ENCODE measurements around the gene CD52. TPM values are rescaled to one million over a fixed set of nuclear protein-coding genes. Genes with fewer than 3 reads are reported as not detected.

The CD52 gene
- total RNA-seq, 4 donors from 2014 or later, result 2.3 to 11.4 (median 9.9) TPM

DNA sequence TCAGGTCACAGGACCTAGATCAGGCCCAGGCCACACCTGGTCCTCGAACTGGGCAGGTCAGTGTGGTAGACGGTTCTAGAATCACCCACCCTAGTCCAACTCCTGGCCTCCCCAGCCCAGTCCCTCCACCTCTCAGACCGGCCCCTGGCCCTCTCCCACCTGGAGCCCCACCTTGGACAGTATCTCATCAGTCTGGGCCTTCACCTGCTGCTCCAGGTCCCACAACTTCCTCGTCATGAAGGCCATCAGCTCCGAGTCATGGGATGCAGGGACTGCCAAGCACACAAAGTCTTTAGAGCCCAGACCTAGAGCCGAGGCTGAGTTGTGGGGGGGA lies 20.0 kb upstream of the CD52 start:
- H3K27ac ChIP-seq, result no peak overlapping the region

DNA sequence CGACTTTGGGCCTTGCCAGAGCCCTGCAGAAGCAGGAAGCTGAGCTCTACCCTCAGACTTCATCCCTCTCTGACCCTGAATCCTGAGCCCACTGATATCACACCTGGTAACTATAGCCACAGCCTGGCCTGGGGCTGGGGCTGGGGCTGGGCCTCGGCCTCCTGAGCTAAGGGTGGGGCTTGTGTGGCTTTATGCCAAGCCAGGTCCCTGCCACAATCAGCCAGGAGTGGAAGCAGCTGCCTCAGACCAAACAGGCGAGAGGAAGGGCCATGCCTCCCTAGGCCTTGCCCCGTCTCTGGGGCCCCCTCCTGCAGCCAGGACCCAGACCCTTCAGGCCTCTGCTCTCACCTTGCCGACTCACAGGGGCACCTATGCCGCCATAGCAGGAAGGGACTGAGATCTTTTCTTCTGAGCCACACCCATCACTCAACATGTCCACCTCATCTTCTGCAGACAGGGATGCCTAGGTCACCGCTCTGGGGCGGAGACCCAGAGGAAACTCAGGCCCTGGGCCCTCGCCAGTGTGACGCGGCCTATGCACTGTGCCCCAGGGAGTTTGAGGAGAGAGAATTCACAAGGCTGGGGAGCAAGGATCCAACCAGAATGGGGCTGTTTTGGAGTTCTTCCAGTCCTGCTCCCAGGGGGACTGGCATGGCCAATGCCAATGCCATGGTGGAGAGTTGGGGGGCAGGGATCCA lies 17.0 kb upstream of the CD52 start:
- 79% methylated on average over 10 of the region's 11 CpGs for WGBS
- TF ChIP-seq POLR2A (IDR thresholded peaks at IDR 0.05) (no peak), POLR2AphosphoS5 (IDR thresholded peaks at IDR 0.05) (no peak), EP300 (IDR thresholded peaks at IDR 0.05) (no peak)
- TF ChIP-seq, protein P1, sequence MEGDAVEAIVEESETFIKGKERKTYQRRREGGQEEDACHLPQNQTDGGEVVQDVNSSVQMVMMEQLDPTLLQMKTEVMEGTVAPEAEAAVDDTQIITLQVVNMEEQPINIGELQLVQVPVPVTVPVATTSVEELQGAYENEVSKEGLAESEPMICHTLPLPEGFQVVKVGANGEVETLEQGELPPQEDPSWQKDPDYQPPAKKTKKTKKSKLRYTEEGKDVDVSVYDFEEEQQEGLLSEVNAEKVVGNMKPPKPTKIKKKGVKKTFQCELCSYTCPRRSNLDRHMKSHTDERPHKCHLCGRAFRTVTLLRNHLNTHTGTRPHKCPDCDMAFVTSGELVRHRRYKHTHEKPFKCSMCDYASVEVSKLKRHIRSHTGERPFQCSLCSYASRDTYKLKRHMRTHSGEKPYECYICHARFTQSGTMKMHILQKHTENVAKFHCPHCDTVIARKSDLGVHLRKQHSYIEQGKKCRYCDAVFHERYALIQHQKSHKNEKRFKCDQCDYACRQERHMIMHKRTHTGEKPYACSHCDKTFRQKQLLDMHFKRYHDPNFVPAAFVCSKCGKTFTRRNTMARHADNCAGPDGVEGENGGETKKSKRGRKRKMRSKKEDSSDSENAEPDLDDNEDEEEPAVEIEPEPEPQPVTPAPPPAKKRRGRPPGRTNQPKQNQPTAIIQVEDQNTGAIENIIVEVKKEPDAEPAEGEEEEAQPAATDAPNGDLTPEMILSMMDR (IDR thresholded peaks at IDR 0.05), result no peak
- Histone ChIP-seq H3K36me3 (peaks cover 4% of the 10 kb centered on the region), H3K27me3 (no peaks in the 10 kb centered on the region), H3K27ac (no peak overlapping the region), H3K9me3 (no peaks in the 10 kb centered on the region), H3K4me3 (no peak overlapping the region), H3K4me1 (peaks cover 8% of the 10 kb centered on the region)
- DNase-seq (ENCODE audit: low spot score in 2 of 2), result no peak

More for the DNA sequence above, 20.0 kb upstream of the CD52 start:
- TF ChIP-seq, protein P1 (IDR thresholded peaks at IDR 0.05), result no peak
- no peak for TF ChIP-seq POLR2AphosphoS5 (IDR thresholded peaks at IDR 0.05)
- no peak for TF ChIP-seq POLR2A (IDR thresholded peaks at IDR 0.05)
- TF ChIP-seq EP300 (IDR thresholded peaks at IDR 0.05), result no peak
- WGBS, result 86% methylated on average over 6 of the region's 6 CpGs
- peaks cover 3% of the 10 kb centered on the region for H3K4me1 ChIP-seq
- H3K27me3 ChIP-seq, result no peaks in the 10 kb centered on the region
- H3K4me3 ChIP-seq, result no peak overlapping the region
- no peaks in the 10 kb centered on the region for H3K9me3 ChIP-seq
- DNase-seq (ENCODE audit: low spot score in 2 of 2), result no peak
- peaks cover 4% of the 10 kb centered on the region for H3K36me3 ChIP-seq

DNA sequence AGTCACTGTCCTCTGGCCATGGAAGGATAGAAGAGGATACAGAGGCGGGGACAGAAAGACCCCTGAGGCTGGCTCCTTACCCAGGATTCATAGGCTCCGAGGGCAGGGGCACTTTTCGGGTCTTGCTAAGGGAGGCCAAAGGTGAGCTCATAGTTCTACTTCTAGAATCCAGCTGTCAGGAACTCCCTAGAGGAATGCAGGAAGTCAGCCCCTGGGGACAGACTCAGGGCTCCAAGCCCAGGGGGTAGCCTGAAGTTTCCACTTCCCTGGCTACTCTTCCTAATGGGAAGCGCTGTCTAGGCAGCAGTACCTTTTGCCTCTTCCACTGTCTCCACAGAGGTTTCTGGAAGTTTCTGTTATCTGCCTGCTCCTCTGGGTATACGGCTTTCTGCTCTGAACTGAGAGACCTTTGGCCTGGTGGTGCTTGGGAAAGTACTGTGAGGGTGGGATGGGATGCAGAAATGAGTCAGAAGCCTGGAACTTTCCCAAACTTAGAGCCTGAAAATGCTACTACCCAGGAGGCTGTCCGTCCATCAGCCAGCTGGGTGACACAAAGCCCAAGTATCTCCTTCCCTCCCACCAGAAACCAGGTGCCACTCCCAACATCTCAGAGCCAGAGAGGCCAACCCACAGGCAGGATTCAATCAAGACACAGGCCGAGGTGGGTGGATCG lies 14.9 kb upstream of the CD52 start:
- WGBS, result 65% methylated on average over 8 of the region's 8 CpGs
- H3K27me3 ChIP-seq, result no peaks in the 10 kb centered on the region
- H3K4me1 ChIP-seq, result peaks cover 22% of the 10 kb centered on the region
- no peaks in the 10 kb centered on the region for H3K36me3 ChIP-seq
- no peaks in the 10 kb centered on the region for H3K9me3 ChIP-seq
- no peak for DNase-seq (ENCODE audit: low spot score in 2 of 2)
- TF ChIP-seq EP300 (IDR thresholded peaks at IDR 0.05), result no peak
- no peak for TF ChIP-seq POLR2A (IDR thresholded peaks at IDR 0.05)
- TF ChIP-seq, protein P1 (IDR thresholded peaks at IDR 0.05), result no peak
- no peak for TF ChIP-seq POLR2AphosphoS5 (IDR thresholded peaks at IDR 0.05)
- H3K27ac ChIP-seq, result no peak overlapping the region
- no peak overlapping the region for H3K4me3 ChIP-seq

DNA sequence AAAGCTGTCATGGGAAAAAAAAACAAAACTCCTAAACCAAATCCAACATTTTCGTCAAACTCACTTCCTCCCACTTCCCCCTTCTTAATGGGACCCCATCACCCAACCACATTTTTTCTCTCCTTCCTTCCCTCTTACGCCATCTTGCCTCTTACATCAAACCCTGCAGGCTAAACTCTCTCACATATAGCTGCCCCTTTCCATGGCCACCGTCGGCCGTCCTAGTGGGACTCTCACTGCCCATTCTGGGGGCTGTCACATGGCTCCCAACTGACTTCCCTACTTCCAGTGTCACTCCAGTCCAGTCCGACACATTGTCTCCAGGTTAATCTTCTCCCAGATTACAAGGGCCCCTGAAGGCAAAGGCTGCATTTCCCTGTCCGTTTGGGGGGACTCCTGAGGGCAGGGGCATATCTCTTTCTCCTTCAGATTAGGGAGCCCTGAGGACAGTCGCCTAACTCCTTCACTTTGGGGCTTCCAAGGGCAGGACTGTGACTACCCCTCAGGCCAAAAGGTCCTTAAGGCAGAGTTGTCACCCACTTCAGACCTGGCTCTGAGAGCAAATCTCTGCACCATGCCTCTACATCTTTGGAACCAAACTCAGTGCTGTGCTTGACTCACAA lies 12.0 kb upstream of the CD52 start:
- Histone ChIP-seq H3K9me3 (no peaks in the 10 kb centered on the region), H3K27ac (peak overlapping the region; percentile 79), H3K4me3 (peak overlapping the region; percentile 74), H3K27me3 (no peaks in the 10 kb centered on the region), H3K36me3 (no peaks in the 10 kb centered on the region), H3K4me1 (peaks cover 19% of the 10 kb centered on the region)
- no peak for DNase-seq (ENCODE audit: low spot score in 2 of 2)
- no peak for TF ChIP-seq EP300 (IDR thresholded peaks at IDR 0.05)
- TF ChIP-seq POLR2AphosphoS5 (IDR thresholded peaks at IDR 0.05), result no peak
- TF ChIP-seq POLR2A (IDR thresholded peaks at IDR 0.05), result no peak
- TF ChIP-seq, protein P1 (IDR thresholded peaks at IDR 0.05), result no peak
- WGBS, result 29% methylated on average over 8 of the region's 8 CpGs

All from suprapubic skin (tissue), 4 donors.